ENCODE measurements around the gene FGF14. TPM values are rescaled to one million over a fixed set of nuclear protein-coding genes. Genes with fewer than 3 reads are reported as not detected.

The FGF14 gene
- total RNA-seq, 1 donor from 2014 or later: 2.0 TPM

GRCh38 chr13:101757446-101758039 is 644.3 kb downstream of the FGF14 start:
- Histone ChIP-seq H3K27me3 (no peaks in the 10 kb centered on the region), H3K4me1 (no peaks in the 10 kb centered on the region), H3K4me3 (no peak overlapping the region), H3K9me3 (no peaks in the 10 kb centered on the region), H3K27ac (no peak overlapping the region), H3K36me3 (no peaks in the 10 kb centered on the region)
- no peak for DNase-seq
- intact Hi-C loops (cut with DNase I): no loop called here
- TF ChIP-seq CTCF (IDR thresholded peaks at IDR 0.05): peak; percentile 56
- peak; percentile 75 for ATAC-seq

- no peaks in the 10 kb centered on the region for H3K27me3 ChIP-seq
- no peaks in the 10 kb centered on the region for H3K36me3 ChIP-seq
- TF ChIP-seq CTCF (IDR thresholded peaks at IDR 0.05): no peak
- no peak overlapping the region for H3K27ac ChIP-seq
- ATAC-seq (no peak), DNase-seq (no peak)
- H3K4me1 ChIP-seq: no peaks in the 10 kb centered on the region
- H3K9me3 ChIP-seq: no peaks in the 10 kb centered on the region
- intact Hi-C loops (cut with DNase I): no loop called here
- no peak overlapping the region for H3K4me3 ChIP-seq
These were observed 646.5 kb downstream of the FGF14 start for GRCh38 chr13:101755228-101755887.

- ATAC-seq: no peak
- Histone ChIP-seq H3K27me3 (no peaks in the 10 kb centered on the region), H3K27ac (no peak overlapping the region), H3K4me1 (no peaks in the 10 kb centered on the region), H3K36me3 (no peaks in the 10 kb centered on the region), H3K4me3 (no peak overlapping the region), H3K9me3 (no peaks in the 10 kb centered on the region)
- intact Hi-C loops (cut with DNase I): no loop called here
- no peak for DNase-seq
- no peak for TF ChIP-seq CTCF (IDR thresholded peaks at IDR 0.05)
These were observed 649.4 kb downstream of the FGF14 start for GRCh38 chr13:101752432-101752831.

DNA sequence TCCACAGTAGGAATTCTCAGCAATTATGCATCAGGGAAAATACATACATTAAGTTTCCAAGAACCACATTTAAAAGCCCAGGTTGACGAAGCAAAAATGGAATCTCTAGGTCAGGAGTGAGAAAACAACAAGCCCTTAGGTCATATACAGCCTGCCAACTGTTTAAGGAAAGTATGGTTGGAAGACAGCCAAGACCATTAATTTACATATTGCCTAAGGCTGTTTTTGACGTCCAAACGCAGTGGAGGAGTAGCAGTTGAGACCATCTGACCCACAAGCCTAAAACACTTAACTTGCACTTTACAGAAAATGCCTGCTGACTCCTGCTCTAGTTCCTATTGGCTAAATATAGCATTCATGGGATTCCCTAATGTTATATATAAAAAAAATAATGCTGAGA is 650.4 kb downstream of the FGF14 start:
- peak; percentile 40 for ATAC-seq

DNA sequence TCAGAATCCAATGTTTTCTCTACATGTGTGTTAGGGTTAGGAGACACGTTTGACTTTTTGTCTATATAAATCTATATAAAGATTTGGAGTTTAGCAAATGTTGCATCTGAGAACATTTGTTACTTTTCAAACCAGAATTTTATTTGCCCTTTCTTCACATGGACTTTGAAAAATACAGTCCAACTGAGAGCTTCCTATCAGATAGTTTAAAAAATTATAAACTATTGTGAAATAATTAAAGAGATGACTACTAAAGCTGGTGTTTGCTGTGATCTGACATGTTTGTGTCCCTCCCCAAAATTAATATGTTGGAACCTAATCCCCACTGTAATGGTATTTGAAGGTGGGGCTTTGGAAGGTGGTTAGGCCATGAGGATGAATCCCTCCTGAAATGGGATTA is 652.3 kb downstream of the FGF14 start:
- no peak overlapping the region for H3K27ac ChIP-seq
- H3K36me3 ChIP-seq: no peaks in the 10 kb centered on the region
- no peak overlapping the region for H3K4me3 ChIP-seq
- no peak for DNase-seq
- ATAC-seq: no peak
- intact Hi-C loops (cut with DNase I): no loop called here
- H3K27me3 ChIP-seq: no peaks in the 10 kb centered on the region
- H3K9me3 ChIP-seq: no peaks in the 10 kb centered on the region
- H3K4me1 ChIP-seq: no peaks in the 10 kb centered on the region
- TF ChIP-seq CTCF (IDR thresholded peaks at IDR 0.05): no peak

More for the DNA sequence above, 650.4 kb downstream of the FGF14 start:
- H3K4me1 ChIP-seq: no peaks in the 10 kb centered on the region
- no peak overlapping the region for H3K27ac ChIP-seq
- TF ChIP-seq CTCF (IDR thresholded peaks at IDR 0.05): no peak
- intact Hi-C loops (cut with DNase I): no loop called here
- no peak overlapping the region for H3K4me3 ChIP-seq
- H3K27me3 ChIP-seq: no peaks in the 10 kb centered on the region
- no peak for DNase-seq
- no peaks in the 10 kb centered on the region for H3K36me3 ChIP-seq
- no peaks in the 10 kb centered on the region for H3K9me3 ChIP-seq
